ENCODE results near the gene CHMP2B.

- TF ChIP-seq EZH2 (IDR thresholded peaks at IDR 0.05; ENCODE audit: insufficient read depth, poor library complexity, severe bottlenecking) (no peak), EZH2phosphoT487 (IDR thresholded peaks at IDR 0.05; ENCODE audit: insufficient read depth, low read depth) (no peak)
Observed at GRCh38 chr3:87199628-87200027, 27.5 kb upstream of the CHMP2B start.

Data from GM23248 (cell line).